HEK293T (cell line): ENCODE measurements around the gene BCCIP.

Source experiments
- L3MBTL2 ChIP-seq: fragments of 450-650 bp; conservative IDR thresholded peaks from 2 replicates; pipeline ENCODE4 v1.6.1; 2016; ENCODE audit warnings: mild to moderate bottlenecking
- PKNOX1 ChIP-seq: fragments of 450-650 bp; IDR thresholded peaks from 2 replicates; pipeline ENCODE4 v1.6.1; 2016
- ZNF384 ChIP-seq: fragments of 450-650 bp; IDR thresholded peaks from 2 replicates; pipeline ENCODE4 v1.6.1; 2016

GRCh38 chr10:125820701-125821100, 2.6 kb upstream of the BCCIP start:
- TF ChIP-seq PKNOX1 (no peak), ZNF384 (no peak), L3MBTL2 (no peak)
